NCI-H345 (cell line): Measurements from ENCODE around the gene NECTIN3.

Experiments used
- DNase-seq: peaks from one replicate; lab custom pipeline; 2025; lab: John Stamatoyannopoulos, UW

NECTIN3 gene

DNA sequence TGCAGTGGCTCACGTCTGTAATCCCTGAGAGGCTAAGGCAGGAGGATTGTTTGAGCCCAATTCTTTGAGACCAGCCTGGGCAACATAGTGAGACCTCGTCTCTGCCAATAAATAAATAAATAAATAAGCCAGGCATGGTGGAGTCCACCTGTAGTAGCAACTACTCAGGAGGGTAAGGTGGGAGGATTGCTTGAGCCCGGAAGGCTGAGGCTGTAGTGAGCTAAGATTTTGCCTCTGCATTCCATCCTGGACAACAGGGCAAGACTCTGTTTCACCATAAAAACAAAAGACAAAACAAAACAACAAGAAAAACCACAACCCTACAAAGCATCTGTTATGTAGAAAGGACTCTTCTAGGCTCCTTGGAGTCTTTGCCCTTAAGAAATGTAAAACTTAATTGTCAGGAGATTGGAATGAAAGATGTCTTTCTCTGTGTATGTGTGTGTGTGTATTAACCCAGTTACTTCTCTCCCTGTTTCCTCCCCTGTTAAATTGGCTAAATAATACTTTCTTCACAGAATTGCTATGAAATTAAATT lies 9.5 kb downstream of the NECTIN3 start:
- DNase-seq: no peak

DNA sequence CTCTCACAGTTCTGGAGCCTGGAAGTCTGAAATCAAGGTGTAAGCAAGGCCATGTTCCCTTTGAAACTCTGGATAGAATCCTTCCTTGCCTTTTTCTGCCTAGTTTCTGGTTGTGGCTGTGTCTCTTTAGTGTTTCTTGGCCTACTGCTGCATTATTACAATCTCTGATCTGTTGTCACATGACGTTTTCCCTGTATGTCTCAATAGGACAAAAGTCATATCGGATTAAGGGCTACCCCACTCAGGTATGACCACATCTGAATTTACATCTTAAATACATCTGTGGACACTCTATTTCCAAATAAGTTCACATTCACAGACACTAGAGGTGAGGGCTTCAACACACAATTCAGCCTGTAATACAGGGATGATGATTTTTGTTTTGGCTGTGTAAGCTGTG lies 13.3 kb downstream of the NECTIN3 start:
- no peak for DNase-seq

DNA sequence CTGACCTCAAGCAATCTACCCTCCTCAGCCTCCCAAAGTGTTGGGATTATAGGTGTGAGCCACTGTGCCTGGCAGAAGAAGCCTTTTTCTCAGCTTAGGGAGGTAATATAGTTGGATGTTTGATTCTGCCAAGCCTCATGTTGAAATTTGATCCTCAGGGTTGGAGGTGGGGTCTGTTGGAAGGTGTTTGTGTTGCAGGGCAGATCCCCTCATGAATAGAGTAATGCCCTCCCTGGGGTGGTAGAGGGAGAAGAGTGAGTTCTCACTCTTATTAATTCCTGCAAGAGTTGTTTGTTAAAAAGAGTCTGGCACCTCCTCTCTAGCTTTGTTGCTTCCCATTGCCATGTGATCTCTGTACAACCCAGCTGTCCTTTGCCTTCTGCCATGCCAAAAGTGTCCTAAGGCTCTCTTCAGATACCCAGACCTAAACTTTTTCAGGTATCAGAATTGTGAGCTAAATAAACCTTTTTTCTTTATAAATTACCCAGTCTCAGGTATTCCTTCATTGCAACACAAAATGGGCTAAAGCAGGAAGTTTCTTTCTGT lies 16.4 kb downstream of the NECTIN3 start:
- no peak for DNase-seq

DNA sequence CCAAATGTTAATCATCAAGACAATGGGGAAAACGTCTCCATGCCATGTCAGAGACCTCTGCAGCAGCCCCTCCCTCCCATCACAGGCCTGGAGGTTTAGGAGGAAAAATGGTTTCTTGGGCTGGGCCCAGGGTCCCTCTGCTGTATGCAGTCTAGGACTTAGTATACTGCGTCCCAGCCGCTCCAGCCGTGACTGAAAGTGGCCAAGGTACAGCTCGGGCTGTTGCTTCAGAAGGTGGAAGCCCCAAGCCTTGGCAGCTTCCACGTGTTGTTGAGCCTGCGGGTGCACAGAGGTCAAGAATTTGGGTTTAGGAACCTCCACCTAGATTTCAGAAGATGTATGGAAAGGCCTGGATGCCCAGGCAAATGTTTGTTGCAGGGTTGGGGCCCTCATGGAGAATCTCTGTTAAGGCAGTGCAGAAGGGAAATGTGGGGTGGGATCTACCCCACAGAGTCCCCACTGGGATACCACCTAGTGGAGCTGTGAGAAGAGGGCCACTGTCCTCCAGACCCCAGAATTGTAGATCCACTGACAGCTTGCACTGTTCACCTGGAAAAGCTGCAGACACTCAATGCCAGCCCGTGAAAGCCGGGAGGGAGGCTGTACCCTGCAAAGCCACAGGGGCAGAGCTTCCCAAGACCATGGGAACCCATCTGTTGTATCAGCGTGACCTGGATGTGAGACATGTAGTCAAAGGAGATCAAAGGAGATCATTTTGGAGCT lies 25.0 kb downstream of the NECTIN3 start:
- DNase-seq: no peak

DNA sequence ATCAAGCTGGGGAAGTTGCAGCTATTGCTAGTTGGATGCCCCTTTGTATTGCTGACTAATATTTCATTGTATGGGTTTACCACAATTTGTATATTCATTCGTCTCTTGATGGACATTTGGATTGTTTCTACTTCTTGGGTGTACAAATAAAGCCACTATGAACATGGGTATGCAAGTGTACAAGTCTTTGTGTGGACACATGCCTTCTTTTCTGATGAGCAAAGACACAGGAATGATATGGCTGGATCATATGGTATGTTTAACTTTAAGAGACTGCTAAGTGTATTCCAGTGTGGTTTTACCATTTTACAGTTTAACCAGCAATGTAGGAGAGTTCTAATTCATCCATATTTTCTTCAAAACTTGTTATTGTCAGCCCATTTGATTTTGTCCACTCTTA lies 32.2 kb downstream of the NECTIN3 start:
- DNase-seq: no peak

DNA sequence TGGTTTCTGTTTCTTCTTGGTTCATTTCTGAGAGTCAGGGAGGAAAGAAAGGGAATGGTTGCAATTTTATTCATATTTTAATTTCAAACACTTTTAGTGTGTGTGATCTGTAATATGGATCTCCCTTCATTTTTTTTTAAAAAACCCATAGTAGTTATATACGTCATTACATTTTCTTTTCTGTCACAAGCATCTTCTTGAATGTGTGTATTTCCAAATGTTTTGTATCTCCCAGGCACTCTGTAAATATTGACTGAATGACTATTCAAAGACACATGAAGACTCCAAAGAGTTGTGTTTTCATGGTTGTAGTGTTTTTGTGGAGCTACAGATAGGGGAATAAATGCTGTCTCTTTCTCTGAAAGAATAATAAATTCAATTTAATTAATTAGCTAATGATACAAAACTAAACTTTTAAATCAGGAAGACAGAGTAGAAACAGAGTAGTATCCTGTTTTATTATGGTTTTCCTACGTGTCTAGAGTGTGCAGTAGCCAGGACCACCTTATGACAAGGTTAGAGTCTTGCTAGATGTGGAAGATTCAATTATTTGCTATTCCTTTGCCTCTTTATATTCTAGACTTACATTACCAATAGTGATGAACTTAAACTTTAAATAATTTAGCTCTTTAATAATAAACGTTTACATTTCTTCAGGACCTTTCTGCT lies 35.5 kb downstream of the NECTIN3 start:
- DNase-seq: no peak

DNA sequence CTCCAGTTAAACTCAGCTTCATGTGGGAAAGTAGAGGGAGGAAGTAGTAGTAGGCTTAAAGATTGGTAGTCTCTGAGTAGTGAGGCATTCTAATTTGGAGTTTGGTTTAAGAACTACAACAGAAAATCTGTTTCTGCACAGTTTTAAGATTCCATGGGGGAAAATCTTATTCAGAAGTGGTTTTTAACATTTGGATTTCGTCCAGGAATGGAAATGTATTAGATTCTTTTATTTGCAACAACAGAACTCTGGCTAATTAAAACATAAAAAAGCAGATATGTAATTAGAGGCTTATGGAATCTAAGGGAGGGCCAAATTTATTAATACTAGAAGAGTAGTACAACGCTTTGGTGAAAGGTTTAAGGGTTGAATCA lies 36.0 kb downstream of the NECTIN3 start:
- no peak for DNase-seq

DNA sequence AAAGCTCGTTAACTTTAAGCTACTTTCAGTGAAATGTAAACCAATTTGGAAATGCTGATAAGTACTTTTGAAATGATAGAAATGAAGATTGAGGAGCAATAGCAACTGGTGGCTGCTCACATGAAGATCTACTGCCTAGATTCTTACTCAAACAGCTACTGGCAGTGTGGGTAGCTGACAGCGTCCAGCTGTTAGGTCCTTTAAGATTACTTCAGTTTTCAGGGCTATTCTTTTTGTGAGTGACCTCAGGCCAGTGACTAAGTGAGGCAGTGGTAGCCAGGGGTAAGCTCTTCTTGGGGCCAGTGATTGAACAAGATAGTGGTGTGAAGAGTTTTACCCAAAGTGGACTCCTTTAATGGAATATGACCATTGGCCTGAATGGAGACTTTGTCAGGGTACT lies 41.3 kb downstream of the NECTIN3 start:
- no peak for DNase-seq

DNA sequence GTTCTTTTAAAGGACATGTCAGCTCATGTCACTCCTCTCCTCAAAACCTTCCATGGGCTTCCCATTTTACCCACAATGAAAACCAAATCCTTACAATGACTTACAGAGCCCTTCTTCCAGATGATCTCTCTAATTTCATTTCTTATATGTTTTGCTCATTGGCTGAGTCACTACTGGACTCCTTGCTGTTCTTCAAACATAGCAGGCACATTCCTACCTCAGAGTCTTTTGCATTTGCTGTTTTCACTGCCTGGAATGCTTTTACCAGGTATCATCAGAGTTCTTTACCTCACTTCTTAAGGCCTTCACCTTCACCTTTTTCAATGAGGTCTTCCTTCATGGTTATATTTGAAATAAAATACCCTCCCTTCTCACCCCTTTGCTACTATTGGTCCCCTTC lies 57.3 kb downstream of the NECTIN3 start:
- no peak for DNase-seq

DNA sequence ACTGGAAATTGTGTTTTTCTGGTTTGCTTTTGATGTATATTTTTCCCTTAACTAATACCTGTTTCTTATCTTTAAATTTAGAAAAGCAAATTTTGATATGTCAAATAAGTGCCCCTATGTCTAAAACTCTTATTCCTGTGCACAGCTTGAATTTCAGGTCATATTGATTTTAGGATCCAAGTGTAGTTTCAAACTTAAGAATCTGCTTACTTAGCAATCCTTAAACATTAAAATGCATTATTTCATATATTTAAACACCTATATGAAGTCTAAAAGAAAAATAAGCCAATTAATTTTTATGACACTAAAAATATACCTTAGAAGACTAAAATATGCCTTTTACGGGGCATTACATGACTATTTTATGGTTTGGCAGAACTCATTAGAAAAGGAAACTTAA lies 59.2 kb downstream of the NECTIN3 start:
- no peak for DNase-seq

DNA sequence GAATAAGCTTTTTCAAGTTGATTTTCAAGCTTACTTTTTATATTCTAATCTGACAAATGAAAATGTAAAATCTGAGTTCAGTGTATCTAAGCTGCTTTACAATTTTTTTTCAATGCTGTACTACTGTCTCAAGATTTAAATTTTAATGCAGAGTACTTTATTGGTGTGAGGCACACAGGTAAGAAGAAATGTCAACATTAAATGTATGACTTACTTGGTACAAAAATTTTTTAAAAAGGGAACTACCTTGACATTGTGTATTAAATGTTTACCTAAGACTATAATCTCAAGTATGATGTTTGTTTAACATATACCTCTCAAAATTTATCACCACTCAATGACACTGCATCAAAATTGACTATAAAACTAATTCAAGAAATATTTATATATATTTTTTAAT lies 62.7 kb downstream of the NECTIN3 start:
- no peak for DNase-seq

DNA sequence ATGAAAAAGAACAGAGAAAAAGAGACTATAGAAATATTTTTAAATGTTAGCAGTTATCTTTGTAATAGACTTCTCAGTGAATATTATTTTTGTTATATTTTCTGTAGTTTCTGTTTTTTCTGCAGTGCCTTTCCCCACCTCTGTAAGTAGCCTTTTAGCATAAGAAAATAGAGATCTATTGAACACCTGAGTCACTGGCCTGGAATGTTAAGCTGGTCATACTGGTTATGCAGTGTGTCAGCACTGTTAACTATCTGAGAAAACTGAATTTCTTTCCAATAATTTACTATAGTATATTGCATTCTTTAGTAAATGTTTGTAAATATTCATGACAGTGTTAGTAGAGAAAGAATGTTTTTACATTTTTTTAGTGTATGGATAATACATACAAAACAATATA lies 79.8 kb downstream of the NECTIN3 start:
- DNase-seq: no peak

DNA sequence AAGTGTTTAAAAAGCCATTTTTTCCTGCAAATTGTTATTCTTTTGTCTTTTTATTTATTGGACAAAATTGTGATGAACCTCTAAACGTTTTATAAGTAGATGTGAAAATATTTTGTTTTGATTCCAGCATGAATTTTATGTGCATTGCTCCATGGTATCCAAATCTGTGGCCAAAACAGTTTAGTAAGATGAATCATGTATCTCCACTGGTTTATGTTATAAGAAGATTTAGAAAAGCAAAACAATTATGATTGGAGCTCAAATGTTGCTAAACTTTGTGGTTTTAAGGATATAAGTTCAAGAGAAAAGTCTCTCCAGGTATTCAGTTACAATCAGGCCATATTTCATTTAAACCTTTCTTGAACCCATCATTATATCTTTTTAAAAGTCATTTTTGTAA lies 80.9 kb downstream of the NECTIN3 start:
- no peak for DNase-seq

DNA sequence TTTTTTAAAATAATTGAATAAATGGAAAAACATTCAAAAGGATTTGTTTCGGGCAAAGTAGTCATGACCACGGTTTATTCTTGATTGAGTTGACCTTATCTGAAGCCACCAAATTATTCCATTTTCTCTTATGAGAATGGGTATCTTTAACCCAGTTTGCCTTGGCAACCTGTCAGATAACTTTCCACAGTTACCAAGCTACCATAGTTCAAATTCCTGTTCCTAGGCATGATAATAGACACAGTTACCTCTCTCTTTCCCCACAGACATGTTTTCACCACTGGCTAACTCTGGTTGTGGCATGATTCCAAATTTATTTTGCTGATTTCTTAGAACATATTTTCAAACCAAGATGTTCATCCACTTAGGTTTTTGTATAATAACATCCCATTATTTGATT lies 84.9 kb downstream of the NECTIN3 start:
- DNase-seq: no peak

DNA sequence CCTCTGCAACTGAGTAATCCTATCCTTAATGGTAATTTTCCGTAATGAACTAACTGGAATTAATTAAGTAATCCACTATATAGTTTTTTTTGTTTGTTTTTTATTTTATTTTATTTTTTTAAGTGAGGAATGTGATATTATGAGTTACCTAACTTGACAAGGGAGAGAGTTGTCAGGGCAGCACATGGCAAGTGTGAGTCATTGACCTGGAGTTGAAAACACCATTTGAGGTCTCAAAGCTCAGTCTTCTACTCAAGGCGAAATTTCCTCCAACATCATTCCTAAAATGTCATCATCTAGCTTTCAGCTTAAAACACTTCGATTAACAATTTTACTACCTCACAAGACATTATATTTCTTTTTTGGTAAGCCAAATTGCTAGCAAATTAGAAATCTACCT lies 87.8 kb downstream of the NECTIN3 start:
- DNase-seq: no peak

DNA sequence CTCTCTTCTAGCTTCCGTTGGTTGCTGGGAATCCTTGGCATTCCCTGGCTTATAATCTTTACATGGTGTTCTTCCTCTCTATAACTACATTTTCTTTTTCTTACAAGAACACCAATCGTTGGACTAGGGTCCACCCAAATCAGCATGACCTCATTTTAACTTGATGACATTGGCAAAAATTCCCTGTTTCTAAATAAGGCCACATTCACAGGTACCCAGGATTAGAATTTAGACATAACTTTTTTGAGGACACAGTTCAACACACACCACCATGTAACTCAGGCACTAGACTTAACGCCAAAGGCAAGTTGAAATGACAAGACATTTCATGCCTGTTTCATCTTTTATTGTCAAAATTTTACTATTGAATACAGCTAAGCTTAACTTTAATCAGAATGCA lies 93.0 kb downstream of the NECTIN3 start:
- no peak for DNase-seq

DNA sequence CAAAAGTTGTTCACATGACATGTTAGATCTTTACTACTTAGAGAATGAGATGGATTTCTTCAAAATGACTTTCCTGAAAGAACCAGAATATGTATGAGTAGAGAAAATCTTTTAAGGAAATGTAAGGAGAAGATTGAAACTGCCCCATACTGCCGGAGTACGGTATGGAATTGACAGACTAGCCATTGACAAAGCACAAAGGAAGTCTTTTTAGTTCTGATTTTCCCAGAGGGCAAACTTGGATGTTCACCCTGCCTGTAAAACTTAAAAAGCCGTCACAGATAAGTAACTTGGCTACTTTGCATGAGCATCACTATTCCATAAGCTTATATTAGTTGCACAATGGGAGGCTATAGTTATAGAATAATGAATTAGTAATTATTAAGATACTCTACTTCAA lies 93.8 kb downstream of the NECTIN3 start:
- DNase-seq: no peak

DNA sequence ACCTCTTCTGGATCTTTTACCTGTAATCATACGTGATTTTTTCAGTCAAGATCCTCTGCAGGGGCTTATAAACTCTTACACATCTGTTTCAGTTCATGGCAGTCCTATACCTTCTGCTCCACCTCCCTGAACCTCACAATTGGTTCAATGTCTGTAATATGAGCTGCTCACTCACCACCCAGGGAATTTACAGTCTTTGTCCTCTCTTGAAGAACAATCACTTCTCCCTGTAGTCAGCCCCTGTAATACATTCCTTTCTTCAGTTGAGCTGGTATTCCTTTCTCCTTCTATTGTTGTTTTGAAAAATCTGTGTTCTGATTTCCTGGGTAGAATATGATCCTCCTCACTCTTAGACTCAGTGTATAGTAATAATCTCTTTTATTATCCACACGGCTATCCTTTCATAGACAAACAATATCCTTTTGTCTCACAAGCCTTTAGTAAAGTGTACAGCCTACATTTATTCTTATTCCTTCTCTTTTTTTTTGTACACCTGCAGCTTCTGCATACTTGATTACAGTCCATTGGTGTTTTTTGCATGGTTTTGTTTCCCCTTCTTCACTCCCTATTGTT lies 101.8 kb downstream of the NECTIN3 start:
- no peak for DNase-seq

DNA sequence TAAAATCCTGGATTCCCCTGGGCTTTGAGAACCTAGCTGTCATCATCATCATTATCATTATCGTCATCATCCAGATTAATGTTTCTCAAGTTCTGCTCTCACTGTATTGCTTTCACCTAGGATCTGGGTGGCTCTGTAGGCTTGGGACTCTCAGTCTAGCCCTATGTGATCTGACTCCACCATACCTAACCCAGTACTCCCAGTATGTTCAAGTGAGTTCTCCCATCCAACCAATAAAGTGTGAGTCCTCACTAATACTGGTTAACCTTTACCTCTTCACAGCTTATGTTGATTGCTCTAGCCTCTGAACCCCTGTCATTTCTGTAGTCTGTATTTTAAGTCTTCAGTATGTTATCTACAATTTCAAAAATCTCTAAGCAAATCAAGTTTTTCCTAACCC lies 102.3 kb downstream of the NECTIN3 start:
- no peak for DNase-seq

DNA sequence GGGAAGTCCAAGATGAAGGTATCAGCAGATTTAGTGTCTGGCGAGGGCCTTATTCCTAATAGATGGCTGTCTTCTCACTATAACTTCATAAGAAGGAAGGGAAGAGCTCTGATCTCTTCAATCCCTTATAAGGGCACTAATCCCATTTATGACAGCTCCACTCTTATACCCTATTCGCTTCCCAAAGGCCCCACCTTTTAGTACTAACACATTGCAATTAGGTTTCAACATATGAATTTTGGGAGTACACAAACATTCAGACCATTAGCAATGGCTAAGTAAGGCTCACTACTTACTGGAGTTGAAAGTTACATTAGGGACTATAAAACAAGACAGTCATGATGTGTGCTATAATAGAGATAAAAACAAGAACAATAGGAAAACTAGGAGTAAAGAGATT lies 118.9 kb downstream of the NECTIN3 start:
- no peak for DNase-seq

DNA sequence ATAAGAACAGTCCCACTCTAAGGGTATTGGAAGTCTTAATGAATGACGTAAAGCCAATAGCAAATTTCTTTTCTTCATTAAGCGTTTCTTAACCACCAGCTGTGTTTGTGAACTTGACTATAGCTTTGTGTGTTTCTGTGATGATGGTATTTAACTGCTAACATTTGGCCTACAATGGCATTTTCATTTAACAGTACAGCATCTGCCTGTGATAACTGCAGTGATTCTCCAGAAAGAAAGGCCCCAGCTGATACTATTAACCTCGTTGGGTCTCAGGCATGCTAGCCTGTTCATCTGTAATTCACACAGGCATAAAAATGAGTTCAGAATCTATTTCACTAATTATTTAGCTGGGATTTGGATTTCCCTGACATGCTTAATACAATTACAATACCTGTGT lies 121.9 kb downstream of the NECTIN3 start:
- no peak for DNase-seq

DNA sequence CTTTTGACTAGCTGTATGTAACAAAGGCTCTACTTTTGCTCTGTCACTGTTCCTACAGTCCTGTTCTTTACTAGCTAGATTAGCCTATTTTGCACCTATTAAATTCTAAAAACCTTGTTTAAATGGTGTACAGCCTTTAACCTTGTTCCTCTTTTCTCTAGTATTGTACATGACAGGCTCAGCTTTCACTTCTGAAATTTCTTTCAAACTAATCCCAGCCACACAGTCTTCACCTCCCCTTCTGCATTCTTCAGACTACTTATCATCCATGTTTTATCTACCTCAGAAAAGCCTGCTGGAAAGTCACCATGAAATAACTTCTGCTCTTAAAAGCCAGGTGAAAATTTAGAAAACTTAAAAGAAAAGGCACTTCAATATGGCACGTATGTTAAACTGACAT lies 122.4 kb downstream of the NECTIN3 start:
- DNase-seq: no peak

DNA sequence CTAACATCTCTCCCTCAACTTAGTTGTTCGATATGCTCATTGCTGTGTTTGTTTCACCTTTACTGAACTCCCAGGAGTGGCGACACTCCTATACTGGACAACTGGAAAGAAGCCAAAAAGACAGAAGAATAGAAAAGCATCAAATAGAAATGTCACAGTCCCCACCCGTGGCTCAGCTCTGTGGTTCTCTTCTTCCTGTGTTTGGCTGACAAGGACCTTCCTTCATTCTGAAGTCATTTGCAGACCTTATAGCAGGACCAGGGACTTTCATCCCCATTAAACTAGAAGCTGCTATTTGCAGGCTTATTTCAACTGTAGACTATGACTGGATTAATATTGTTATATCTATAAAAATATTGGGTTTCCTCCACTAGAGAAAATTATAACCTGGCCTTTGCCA lies 125.9 kb downstream of the NECTIN3 start:
- DNase-seq: no peak
